ENCODE results near the gene KCNK7. TPM values are rescaled to one million over a fixed set of nuclear protein-coding genes. Genes with fewer than 3 reads are reported as not detected.

Gene KCNK7
- total and polyA plus RNA-seq, 2 experiments from 2014 or later = not detected

GRCh38 chr11:65583589-65583988, 12.0 kb downstream of the KCNK7 start:
- Histone ChIP-seq H3K9ac (no peak overlapping the region), H2AFZ (no peak overlapping the region), H4K20me1 (ENCODE audit: insufficient read depth) (no peaks in the 10 kb centered on the region), H3K27me3 (replicated peaks; ENCODE audit: insufficient read depth) (no peaks in the 10 kb centered on the region), H3K9me2 (ENCODE audit: insufficient read depth) (no peaks in the 10 kb centered on the region), H3K4me3 (no peak overlapping the region), H3K4me1 (ENCODE audit: insufficient read depth) (no peaks in the 10 kb centered on the region), H3K9me3 (ENCODE audit: low read depth) (no peaks in the 10 kb centered on the region), H3K36me3 (ENCODE audit: low read depth) (peaks cover 6% of the 10 kb centered on the region; the same call in 1 of the 2 replicates), H3F3A (ENCODE audit: insufficient read depth) (no peaks in the 10 kb centered on the region), H3K27ac (no peak overlapping the region), H3K4me2 (ENCODE audit: unreplicated experiment) (no peak overlapping the region), H3K79me2 (ENCODE audit: insufficient read depth) (peaks cover 8% of the 10 kb centered on the region)
- TF ChIP-seq EZH2phosphoT487 (IDR thresholded peaks at IDR 0.05; ENCODE audit: insufficient read depth, low read depth) (no peak), EZH2 (IDR thresholded peaks at IDR 0.05; ENCODE audit: insufficient read depth, poor library complexity, severe bottlenecking) (no peak)
- no peak for DNase-seq
- WGBS, 2 experiments (ENCODE audit: low coverage in 1 of 2, low lambda C conversion rate in 2 of 2, missing lambda C conversion rate in 2 of 2) = 94 to 95% methylated on average over 10 of the region's 10 CpGs
- in situ Hi-C loops (cut with MboI) = no loop called here

- WGBS, 2 experiments (ENCODE audit: low coverage in 1 of 2, low lambda C conversion rate in 2 of 2, missing lambda C conversion rate in 2 of 2) = 77 to 88% methylated on average over 3 of the region's 3 CpGs
- Histone ChIP-seq H4K20me1 (ENCODE audit: insufficient read depth) (no peaks in the 10 kb centered on the region), H3K27me3 (replicated peaks; ENCODE audit: insufficient read depth) (no peaks in the 10 kb centered on the region), H3K36me3 (ENCODE audit: low read depth) (peaks cover 6% of the 10 kb centered on the region; the same call in 1 of the 2 replicates), H3F3A (ENCODE audit: insufficient read depth) (no peaks in the 10 kb centered on the region), H3K4me1 (ENCODE audit: insufficient read depth) (peaks cover 3% of the 10 kb centered on the region), H2AFZ (no peak overlapping the region), H3K79me2 (ENCODE audit: insufficient read depth) (peaks cover 22% of the 10 kb centered on the region), H3K27ac (no peak overlapping the region), H3K4me3 (no peak overlapping the region), H3K9me3 (ENCODE audit: low read depth) (no peaks in the 10 kb centered on the region), H3K9ac (no peak overlapping the region), H3K4me2 (ENCODE audit: unreplicated experiment) (no peak overlapping the region), H3K9me2 (ENCODE audit: insufficient read depth) (no peaks in the 10 kb centered on the region)
- in situ Hi-C loops (cut with MboI) = no loop called here
- DNase-seq = no peak
- TF ChIP-seq EZH2phosphoT487 (IDR thresholded peaks at IDR 0.05; ENCODE audit: insufficient read depth, low read depth) (no peak), EZH2 (IDR thresholded peaks at IDR 0.05; ENCODE audit: insufficient read depth, poor library complexity, severe bottlenecking) (no peak)
Measured at GRCh38 chr11:65581928-65582327, 13.7 kb downstream of the KCNK7 start.

GRCh38 chr11:65580756-65581155, 14.8 kb downstream of the KCNK7 start:
- no peak overlapping the region for H3K27ac ChIP-seq
- in situ Hi-C loops (cut with MboI) = no loop called here

GRCh38 chr11:65580031-65580692, 15.4 kb downstream of the KCNK7 start:
- Histone ChIP-seq H3K79me2 (ENCODE audit: insufficient read depth) (peaks cover 31% of the 10 kb centered on the region), H3K4me1 (ENCODE audit: insufficient read depth) (peaks cover 9% of the 10 kb centered on the region), H3K27ac (no peak overlapping the region), H3K36me3 (ENCODE audit: low read depth) (peaks cover 6% of the 10 kb centered on the region; the same call in 1 of the 2 replicates), H4K20me1 (ENCODE audit: insufficient read depth) (no peaks in the 10 kb centered on the region), H3K9ac (no peak overlapping the region), H3K27me3 (replicated peaks; ENCODE audit: insufficient read depth) (no peaks in the 10 kb centered on the region), H3K9me3 (ENCODE audit: low read depth) (no peaks in the 10 kb centered on the region), H3K4me3 (no peak overlapping the region), H2AFZ (no peak overlapping the region), H3K9me2 (ENCODE audit: insufficient read depth) (no peaks in the 10 kb centered on the region), H3K4me2 (ENCODE audit: unreplicated experiment) (no peak overlapping the region), H3F3A (ENCODE audit: insufficient read depth) (peaks cover 4% of the 10 kb centered on the region)
- WGBS, 2 experiments (ENCODE audit: low coverage in 1 of 2, low lambda C conversion rate in 2 of 2, missing lambda C conversion rate in 2 of 2) = 88 to 93% methylated on average over 16 to 19 of the region's 19 CpGs
- no peak for TF ChIP-seq EZH2phosphoT487 (IDR thresholded peaks at IDR 0.05; ENCODE audit: insufficient read depth, low read depth)
- no peak for TF ChIP-seq EZH2 (IDR thresholded peaks at IDR 0.05; ENCODE audit: insufficient read depth, poor library complexity, severe bottlenecking)
- no peak for DNase-seq
- in situ Hi-C loops (cut with MboI) = no loop called here

More at GRCh38 chr11:65580756-65581155, 14.8 kb downstream of the KCNK7 start:
- Histone ChIP-seq H3K4me1 (ENCODE audit: insufficient read depth) (peaks cover 6% of the 10 kb centered on the region), H3K9me2 (ENCODE audit: insufficient read depth) (no peaks in the 10 kb centered on the region), H3K79me2 (ENCODE audit: insufficient read depth) (peaks cover 31% of the 10 kb centered on the region), H2AFZ (no peak overlapping the region), H3K4me2 (ENCODE audit: unreplicated experiment) (no peak overlapping the region), H4K20me1 (ENCODE audit: insufficient read depth) (no peaks in the 10 kb centered on the region), H3K9me3 (ENCODE audit: low read depth) (no peaks in the 10 kb centered on the region), H3K36me3 (ENCODE audit: low read depth) (peaks cover 6% of the 10 kb centered on the region; the same call in 1 of the 2 replicates), H3F3A (ENCODE audit: insufficient read depth) (no peaks in the 10 kb centered on the region), H3K4me3 (no peak overlapping the region), H3K27me3 (replicated peaks; ENCODE audit: insufficient read depth) (no peaks in the 10 kb centered on the region), H3K9ac (no peak overlapping the region)
- TF ChIP-seq EZH2phosphoT487 (IDR thresholded peaks at IDR 0.05; ENCODE audit: insufficient read depth, low read depth) (no peak), EZH2 (IDR thresholded peaks at IDR 0.05; ENCODE audit: insufficient read depth, poor library complexity, severe bottlenecking) (no peak)
- WGBS, 2 experiments (ENCODE audit: low coverage in 1 of 2, low lambda C conversion rate in 2 of 2, missing lambda C conversion rate in 2 of 2) = 90 to 94% methylated on average over 8 of the region's 8 CpGs
- no peak for DNase-seq

Measured in GM23248 (cell line).